Sigmoid colon (tissue), 7 donors: Measurements from ENCODE around the gene EHBP1L1. TPM values are rescaled to one million over a fixed set of nuclear protein-coding genes. Genes with fewer than 3 reads are reported as not detected.
A peak's percentile ranks its signal among the peaks of the same experiment; 100 is the strongest.

Source experiments
- DNase-seq: peaks from one replicate; pipeline ENCODE4 v3.0.0-alpha.2; 2019
- H3K27ac ChIP-seq, 4 donors: fragments of 200-600 bp; sonication (generic); one replicate each; pipeline ENCODE4 v1.5.1; 2016 to 2019; ENCODE audit warnings: mild to moderate bottlenecking in 1 of 4
- H3K27me3 ChIP-seq, 3 donors: fragments of 200-600 bp; sonication (generic); one replicate each; pipeline ENCODE4 v1.5.1; 2019; ENCODE audit warnings: mild to moderate bottlenecking in 1 of 3
- H3K36me3 ChIP-seq, 4 donors: fragments of 200-600 bp; sonication (generic); one replicate each; pipeline ENCODE4 v1.5.1; 2016 to 2019
- H3K4me1 ChIP-seq, 4 donors: fragments of 200-600 bp; sonication (generic); one replicate each; pipeline ENCODE4 v1.5.1; 2017 to 2019
- H3K4me3 ChIP-seq, 4 donors: fragments of 200-600 bp; sonication (generic); one replicate each; pipeline ENCODE4 v1.5.1; 2017 to 2019; ENCODE audit warnings: mild to moderate bottlenecking in 2 of 4, moderate library complexity in 1 of 4
- H3K9me3 ChIP-seq, 4 donors: fragments of 200-600 bp in 3 of 4; sonication (generic) in 3 of 4; one replicate each; pipeline versions ENCODE4 v1.5.1 to v1.6.1; 2013 to 2019
- EP300 ChIP-seq, 4 donors: sonication (generic); formaldehyde crosslinking; IDR thresholded peaks; one replicate each; pipeline ENCODE4 v1.6.1; 2017; ENCODE audit warnings: antibody characterized with exemption in 4 of 4
- POLR2A ChIP-seq, 2 donors: fragments of 450-650 bp; IDR thresholded peaks; one replicate each; pipeline ENCODE4 v1.6.1; 2016; ENCODE audit warnings: antibody characterized with exemption in 2 of 2, mild to moderate bottlenecking in 2 of 2, moderate library complexity in 2 of 2
- POLR2AphosphoS5 ChIP-seq, 4 donors: sonication (generic); formaldehyde crosslinking; IDR thresholded peaks; one replicate each; pipeline ENCODE4 v1.6.1; 2017; ENCODE audit warnings: antibody characterized with exemption in 4 of 4
- WGBS, 2 donors: extraction: QIAGEN DNeasy Blood & Tissue Kit; methylation state at CpG; one replicate each; pipeline ENCODE4 v1.1.7; 2013; 5-methylcytosine and 5-hydroxymethylcytosine counted together
- intact Hi-C: fragments of 100-400 bp; cut with DNase I; formaldehyde crosslinking; loops from one replicate; pipeline ENCODE4 v1.15.1; 2023
- polyA plus RNA-seq, 3 donors: library from polyadenylated mRNA; stranded (reverse); fragments of 200-250 nt; gene quantifications; one replicate each; pipeline ENCODE4 v1.2.3, GENCODE V29; 2013
- total RNA-seq, 4 donors: library from RNA; depleted of rRNA; stranded (reverse); fragments of >200 nt; gene quantifications; one replicate each; pipeline ENCODE4 v1.1.0, GENCODE V29; 2016
- TF ChIP-seq, protein P1 (sequence below), 4 experiments: fragments of 450-650 bp in 3 of 4; fragments of 200-600 bp in 1 of 4; IDR thresholded peaks; one replicate each; pipeline ENCODE4 v1.5.1; 2016 to 2019; ENCODE audit warnings: antibody characterized with exemption in 4 of 4, mild to moderate bottlenecking in 3 of 4, moderate library complexity in 2 of 4
- donor health status: healthy with polysubstance abuse.
- donor health status: Bipolar disorder and iron deficiency.
- donor health status: healthy.

EHBP1L1 gene
- total RNA-seq, result 100 to 1,000 TPM; 148 to 366 (median 194) TPM
- 10 to 100 TPM; 31.2 to 71.2 (median 71.2) TPM for polyA plus RNA-seq

DNA sequence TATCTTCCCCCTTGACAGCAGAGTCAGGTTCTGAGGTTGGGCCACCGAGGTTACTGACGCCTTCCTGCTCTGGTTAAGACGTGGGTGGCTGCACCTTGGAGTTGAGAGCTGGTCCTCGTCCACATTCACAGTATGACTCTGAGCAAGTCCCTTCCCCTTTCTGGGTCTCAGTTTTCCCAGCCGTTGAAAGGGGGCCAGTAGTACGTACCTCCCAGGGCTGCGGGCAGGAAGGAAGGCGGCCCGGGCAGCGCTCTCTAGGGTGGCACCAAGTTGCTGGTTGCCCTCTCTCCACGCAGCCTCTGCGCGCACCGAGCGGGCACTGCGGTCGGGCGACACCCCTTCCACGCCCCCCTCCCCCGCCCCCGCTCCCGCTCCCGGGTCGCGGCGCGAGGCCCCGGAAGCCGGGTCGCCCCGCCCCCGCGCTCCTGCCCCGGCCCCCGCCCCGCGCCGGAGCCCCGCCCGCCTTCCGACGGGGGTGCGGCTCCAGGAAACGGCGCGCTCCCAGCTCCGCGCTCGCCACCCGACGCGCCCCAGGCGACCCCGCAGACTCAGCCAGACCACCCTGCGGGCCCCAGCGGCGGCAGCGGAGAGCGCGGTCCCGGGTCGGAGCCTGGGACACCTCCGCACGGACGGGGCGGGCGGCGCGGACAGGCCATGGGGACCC is at the start of gene EHBP1L1:
TSS of gene EHBP1L1 (plus strand) at position 486 of the 664 bp plus-strand sequence. CDS start 250 bp downstream, outside the sequence.
- no peaks in the 10 kb centered on the region for H3K27me3 ChIP-seq
- H3K36me3 ChIP-seq, result peaks cover 15 to 27% (median 17%) of the 10 kb centered on the region in 4 donors
- H3K9me3 ChIP-seq, result no peaks in the 10 kb centered on the region
- intact Hi-C loops, result loop anchor here (2.0 kb wide), 1 partner anchor 17 kb away; no protein-coding TSS in a partner anchor
- H3K4me3 ChIP-seq, result peak within 1 kb of the TSS; percentile 68 to 99 (median 87)
- peaks cover 0 to 81% (median 68%) of the 10 kb centered on the region in 4 donors for H3K4me1 ChIP-seq
- 1% methylated on average over 69 of the region's 69 CpGs for WGBS, 2 donors
- no peak for TF ChIP-seq EP300 (IDR thresholded peaks at IDR 0.05)
- TF ChIP-seq, protein P1, sequence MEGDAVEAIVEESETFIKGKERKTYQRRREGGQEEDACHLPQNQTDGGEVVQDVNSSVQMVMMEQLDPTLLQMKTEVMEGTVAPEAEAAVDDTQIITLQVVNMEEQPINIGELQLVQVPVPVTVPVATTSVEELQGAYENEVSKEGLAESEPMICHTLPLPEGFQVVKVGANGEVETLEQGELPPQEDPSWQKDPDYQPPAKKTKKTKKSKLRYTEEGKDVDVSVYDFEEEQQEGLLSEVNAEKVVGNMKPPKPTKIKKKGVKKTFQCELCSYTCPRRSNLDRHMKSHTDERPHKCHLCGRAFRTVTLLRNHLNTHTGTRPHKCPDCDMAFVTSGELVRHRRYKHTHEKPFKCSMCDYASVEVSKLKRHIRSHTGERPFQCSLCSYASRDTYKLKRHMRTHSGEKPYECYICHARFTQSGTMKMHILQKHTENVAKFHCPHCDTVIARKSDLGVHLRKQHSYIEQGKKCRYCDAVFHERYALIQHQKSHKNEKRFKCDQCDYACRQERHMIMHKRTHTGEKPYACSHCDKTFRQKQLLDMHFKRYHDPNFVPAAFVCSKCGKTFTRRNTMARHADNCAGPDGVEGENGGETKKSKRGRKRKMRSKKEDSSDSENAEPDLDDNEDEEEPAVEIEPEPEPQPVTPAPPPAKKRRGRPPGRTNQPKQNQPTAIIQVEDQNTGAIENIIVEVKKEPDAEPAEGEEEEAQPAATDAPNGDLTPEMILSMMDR (IDR thresholded peaks at IDR 0.05), result no peak
- TF ChIP-seq POLR2AphosphoS5 (IDR thresholded peaks at IDR 0.05), result peak; percentile 17 to 69 (median 59)
- DNase-seq, result peak; percentile 88
- H3K27ac ChIP-seq, result peak within 1 kb of the TSS; percentile 91 to 98 (median 98)

DNA sequence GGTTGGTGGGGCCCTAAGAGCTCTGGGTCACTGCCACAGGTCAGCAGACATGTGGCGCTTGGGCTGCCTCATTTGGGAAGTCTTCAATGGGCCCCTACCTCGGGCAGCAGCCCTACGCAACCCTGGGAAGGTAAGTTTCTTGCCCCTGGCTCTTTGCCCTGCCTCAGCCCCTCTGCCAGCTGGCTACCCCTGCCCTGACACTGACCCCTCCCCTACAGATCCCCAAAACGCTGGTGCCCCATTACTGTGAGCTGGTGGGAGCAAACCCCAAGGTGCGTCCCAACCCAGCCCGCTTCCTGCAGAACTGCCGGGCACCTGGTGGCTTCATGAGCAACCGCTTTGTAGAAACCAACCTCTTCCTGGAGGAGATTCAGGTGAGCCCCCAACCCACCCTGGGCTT is 49.1 kb upstream of the EHBP1L1 start:
- Histone ChIP-seq H3K4me3 (no peak overlapping the region), H3K36me3 (peaks cover 17 to 55% (median 26%) of the 10 kb centered on the region in 4 donors), H3K27ac (no peak overlapping the region), H3K4me1 (peaks cover 0 to 29% (median 25%) of the 10 kb centered on the region in 4 donors), H3K9me3 (no peaks in the 10 kb centered on the region), H3K27me3 (no peaks in the 10 kb centered on the region)
- TF ChIP-seq EP300 (IDR thresholded peaks at IDR 0.05) (no peak), POLR2AphosphoS5 (IDR thresholded peaks at IDR 0.05) (no peak), POLR2A (IDR thresholded peaks at IDR 0.05) (no peak)
- TF ChIP-seq, protein P1 (IDR thresholded peaks at IDR 0.05), result no peak
- no peak for DNase-seq
- 96% methylated on average over 8 of the region's 8 CpGs for WGBS, 2 donors
- intact Hi-C loops, result no loop called here

DNA sequence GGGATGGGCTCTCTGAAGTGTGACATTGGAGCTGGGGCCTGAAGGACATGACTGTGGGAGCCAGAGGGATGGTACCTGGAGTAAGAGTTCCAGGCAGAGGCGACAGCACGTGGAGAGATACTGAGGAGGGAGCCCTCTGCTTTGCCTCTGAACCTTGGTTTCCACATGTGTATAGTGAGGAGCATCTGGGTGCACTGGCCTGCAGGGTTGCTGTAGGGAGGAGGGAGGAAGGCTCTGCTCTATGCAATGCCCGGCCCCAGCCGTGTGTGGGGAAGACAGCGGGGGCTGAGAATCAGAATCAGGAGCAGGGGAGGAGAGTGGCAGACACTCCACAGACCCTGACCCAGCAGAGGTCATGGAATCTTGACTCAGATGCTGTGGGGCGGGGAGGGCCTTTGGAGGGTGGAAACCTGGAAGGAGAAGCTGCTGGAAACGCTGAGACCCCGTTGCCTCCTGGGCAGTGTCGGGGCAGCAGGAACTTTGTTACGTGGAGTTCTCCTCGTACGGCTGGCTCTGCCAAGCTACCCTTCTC is 47.0 kb upstream of the EHBP1L1 start:
- H3K27ac ChIP-seq, result no peak overlapping the region
- no peaks in the 10 kb centered on the region for H3K27me3 ChIP-seq
- peaks cover 0 to 26% (median 22%) of the 10 kb centered on the region in 4 donors for H3K4me1 ChIP-seq
- H3K9me3 ChIP-seq, result no peaks in the 10 kb centered on the region
- intact Hi-C loops, result no loop called here
- DNase-seq, result no peak
- TF ChIP-seq EP300 (IDR thresholded peaks at IDR 0.05) (no peak), POLR2A (IDR thresholded peaks at IDR 0.05) (no peak), POLR2AphosphoS5 (IDR thresholded peaks at IDR 0.05) (no peak)
- TF ChIP-seq, protein P1 (IDR thresholded peaks at IDR 0.05), result no peak
- H3K36me3 ChIP-seq, result peaks cover 30 to 76% (median 40%) of the 10 kb centered on the region in 4 donors
- no peak overlapping the region for H3K4me3 ChIP-seq
- WGBS, 2 donors, result 94 to 96% methylated on average over 12 of the region's 12 CpGs

DNA sequence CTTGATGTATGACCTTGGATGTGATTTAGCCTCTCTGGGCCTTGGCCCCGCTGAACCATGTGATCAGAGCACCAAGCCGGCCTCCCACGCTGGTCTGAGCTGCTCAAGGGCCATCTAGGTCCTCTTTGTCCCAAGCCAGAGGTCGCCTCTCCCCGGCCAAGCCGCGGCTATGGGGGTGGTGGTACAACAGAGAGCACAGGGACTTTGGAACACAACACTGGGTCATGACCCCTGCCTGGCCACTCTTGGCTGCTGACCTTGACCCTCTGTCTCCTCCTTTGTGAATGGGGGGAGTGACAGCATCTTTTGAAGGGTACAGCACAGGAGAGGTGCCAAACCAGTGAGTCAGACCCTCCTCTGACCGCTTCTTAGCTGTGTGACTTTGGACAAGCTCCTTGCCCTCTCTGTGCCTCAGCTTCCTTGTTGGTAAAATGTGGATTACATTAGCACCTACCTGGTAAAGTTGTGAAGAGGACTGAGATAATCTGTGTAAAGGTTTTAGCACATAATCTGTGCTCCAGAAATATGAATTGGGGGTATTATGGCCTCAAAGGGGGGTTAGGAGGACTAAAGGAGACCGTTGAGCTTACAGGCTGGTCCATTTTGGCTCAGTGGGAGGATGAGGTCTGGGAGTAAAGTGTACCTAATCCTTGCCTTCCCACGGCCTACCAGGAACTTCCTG is 46.2 kb upstream of the EHBP1L1 start:
- no peak for TF ChIP-seq POLR2A (IDR thresholded peaks at IDR 0.05)
- TF ChIP-seq POLR2AphosphoS5 (IDR thresholded peaks at IDR 0.05), result no peak
- TF ChIP-seq EP300 (IDR thresholded peaks at IDR 0.05), result no peak
- TF ChIP-seq, protein P1 (IDR thresholded peaks at IDR 0.05), result no peak
- Histone ChIP-seq H3K4me1 (peaks cover 0 to 19% (median 15%) of the 10 kb centered on the region in 4 donors), H3K27me3 (no peaks in the 10 kb centered on the region), H3K4me3 (no peak overlapping the region), H3K27ac (no peak overlapping the region), H3K36me3 (peaks cover 30 to 83% (median 40%) of the 10 kb centered on the region in 4 donors), H3K9me3 (no peaks in the 10 kb centered on the region)
- intact Hi-C loops, result no loop called here
- 87% methylated on average over 10 of the region's 10 CpGs for WGBS, 2 donors
- no peak for DNase-seq
